Sigmoid colon (tissue), 7 donors: Measurements from ENCODE around the gene ACCSL. TPM values are rescaled to one million over a fixed set of nuclear protein-coding genes. Genes with fewer than 3 reads are reported as not detected.

ENCODE experiments used
- DNase-seq: peaks from one replicate; pipeline ENCODE4 v3.0.0-alpha.2; 2019
- H3K27ac ChIP-seq, 4 donors: fragments of 200-600 bp; sonication (generic); one replicate each; pipeline ENCODE4 v1.5.1; 2016 to 2019; ENCODE audit warnings: mild to moderate bottlenecking in 1 of 4
- H3K27me3 ChIP-seq, 3 donors: fragments of 200-600 bp; sonication (generic); one replicate each; pipeline ENCODE4 v1.5.1; 2019; ENCODE audit warnings: mild to moderate bottlenecking in 1 of 3
- H3K36me3 ChIP-seq, 4 donors: fragments of 200-600 bp; sonication (generic); one replicate each; pipeline ENCODE4 v1.5.1; 2016 to 2019
- H3K4me1 ChIP-seq, 4 donors: fragments of 200-600 bp; sonication (generic); one replicate each; pipeline ENCODE4 v1.5.1; 2017 to 2019
- H3K4me3 ChIP-seq, 4 donors: fragments of 200-600 bp; sonication (generic); one replicate each; pipeline ENCODE4 v1.5.1; 2017 to 2019; ENCODE audit warnings: mild to moderate bottlenecking in 2 of 4, moderate library complexity in 1 of 4
- H3K9me3 ChIP-seq, 4 donors: fragments of 200-600 bp in 3 of 4; sonication (generic) in 3 of 4; one replicate each; pipeline versions ENCODE4 v1.5.1 to v1.6.1; 2013 to 2019
- CTCF ChIP-seq, 4 experiments: fragments of 450-650 bp in 3 of 4; fragments of 200-600 bp in 1 of 4; IDR thresholded peaks; one replicate each; pipeline ENCODE4 v1.5.1; 2016 to 2019; ENCODE audit warnings: antibody characterized with exemption in 4 of 4, mild to moderate bottlenecking in 3 of 4, moderate library complexity in 2 of 4
- EP300 ChIP-seq, 4 donors: sonication (generic); formaldehyde crosslinking; IDR thresholded peaks; one replicate each; pipeline ENCODE4 v1.6.1; 2017; ENCODE audit warnings: antibody characterized with exemption in 4 of 4
- POLR2A ChIP-seq, 2 donors: fragments of 450-650 bp; IDR thresholded peaks; one replicate each; pipeline ENCODE4 v1.6.1; 2016; ENCODE audit warnings: antibody characterized with exemption in 2 of 2, mild to moderate bottlenecking in 2 of 2, moderate library complexity in 2 of 2
- POLR2AphosphoS5 ChIP-seq, 4 donors: sonication (generic); formaldehyde crosslinking; IDR thresholded peaks; one replicate each; pipeline ENCODE4 v1.6.1; 2017; ENCODE audit warnings: antibody characterized with exemption in 4 of 4
- WGBS, 2 donors: extraction: QIAGEN DNeasy Blood & Tissue Kit; methylation state at CpG; one replicate each; pipeline ENCODE4 v1.1.7; 2013; 5-methylcytosine and 5-hydroxymethylcytosine counted together
- intact Hi-C: fragments of 100-400 bp; cut with DNase I; formaldehyde crosslinking; loops from one replicate; pipeline ENCODE4 v1.15.1; 2023
- polyA plus RNA-seq, 3 donors: library from polyadenylated mRNA; stranded (reverse); fragments of 200-250 nt; gene quantifications; one replicate each; pipeline ENCODE4 v1.2.3, GENCODE V29; 2013
- total RNA-seq, 4 donors: library from RNA; depleted of rRNA; stranded (reverse); fragments of >200 nt; gene quantifications; one replicate each; pipeline ENCODE4 v1.1.0, GENCODE V29; 2016
- donor health status: healthy with polysubstance abuse.
- donor health status: Bipolar disorder and iron deficiency.
- donor health status: healthy.

ACCSL gene
- total and polyA plus RNA-seq, 7 donors = 0.27 TPM; not detected in 6

- no peak overlapping the region for H3K4me3 ChIP-seq
- H3K36me3 ChIP-seq = peaks cover 0 to 48% (median 2%) of the 10 kb centered on the region in 4 donors
- no peaks in the 10 kb centered on the region for H3K27me3 ChIP-seq
- intact Hi-C loops = no loop called here
- WGBS, 2 donors = 97 to 98% methylated on average over 5 of the region's 5 CpGs
- DNase-seq = no peak
- H3K9me3 ChIP-seq = no peaks in the 10 kb centered on the region
- no peak for TF ChIP-seq EP300 (IDR thresholded peaks at IDR 0.05)
- TF ChIP-seq POLR2AphosphoS5 (IDR thresholded peaks at IDR 0.05) = no peak
- no peak overlapping the region for H3K27ac ChIP-seq
- H3K4me1 ChIP-seq = peaks cover 0 to 6% (median 1%) of the 10 kb centered on the region in 4 donors
Observed at GRCh38 chr11:44078794-44079193, 31.0 kb downstream of the ACCSL start.

DNA sequence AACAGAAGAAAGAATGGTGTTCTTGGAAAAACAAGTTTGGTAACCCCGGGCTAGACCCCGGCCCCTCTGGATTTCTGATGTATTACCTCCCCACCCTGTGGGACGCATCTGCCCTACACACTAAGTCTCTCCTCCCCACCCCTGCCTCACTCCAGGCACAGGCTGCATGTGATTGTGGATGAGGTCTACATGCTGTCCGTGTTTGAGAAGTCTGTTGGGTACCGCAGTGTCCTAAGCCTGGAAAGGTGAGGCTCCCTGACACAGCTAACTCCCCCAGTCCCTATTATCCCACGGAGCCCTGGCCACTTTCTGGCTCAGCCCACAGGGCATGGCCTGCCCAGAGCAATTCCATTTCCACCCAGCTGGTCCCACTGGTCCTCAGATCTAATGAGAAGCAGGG lies 31.6 kb downstream of the ACCSL start:
- no peak overlapping the region for H3K4me3 ChIP-seq
- no peak overlapping the region for H3K27ac ChIP-seq
- TF ChIP-seq EP300 (IDR thresholded peaks at IDR 0.05) = no peak
- TF ChIP-seq POLR2A (IDR thresholded peaks at IDR 0.05) = no peak
- TF ChIP-seq POLR2AphosphoS5 (IDR thresholded peaks at IDR 0.05) = no peak
- TF ChIP-seq CTCF (IDR thresholded peaks at IDR 0.05) = no peak
- peaks cover 0 to 42% (median 2%) of the 10 kb centered on the region in 4 donors for H3K36me3 ChIP-seq
- DNase-seq = no peak
- H3K9me3 ChIP-seq = no peaks in the 10 kb centered on the region
- intact Hi-C loops = no loop called here
- H3K27me3 ChIP-seq = no peaks in the 10 kb centered on the region
- H3K4me1 ChIP-seq = peaks cover 0 to 12% (median 4%) of the 10 kb centered on the region in 4 donors
- WGBS, 2 donors = 88 to 94% methylated on average over 6 of the region's 6 CpGs

- TF ChIP-seq EP300 (IDR thresholded peaks at IDR 0.05) = no peak
- no peak for TF ChIP-seq POLR2A (IDR thresholded peaks at IDR 0.05)
- TF ChIP-seq CTCF (IDR thresholded peaks at IDR 0.05) = no peak
- no peak for TF ChIP-seq POLR2AphosphoS5 (IDR thresholded peaks at IDR 0.05)
- Histone ChIP-seq H3K4me3 (no peak overlapping the region), H3K9me3 (no peaks in the 10 kb centered on the region), H3K36me3 (peaks cover 0 to 29% (median 0%) of the 10 kb centered on the region in 4 donors), H3K27ac (no peak overlapping the region), H3K4me1 (peaks cover 0 to 13% (median 4%) of the 10 kb centered on the region in 4 donors), H3K27me3 (no peaks in the 10 kb centered on the region)
- 95 to 97% methylated on average over 9 of the region's 9 CpGs for WGBS, 2 donors
- intact Hi-C loops = no loop called here
- DNase-seq = no peak
Observed at GRCh38 chr11:44080951-44081350, 33.2 kb downstream of the ACCSL start.

GRCh38 chr11:44082645-44083044 lies 34.9 kb downstream of the ACCSL start:
- Histone ChIP-seq H3K4me3 (no peak overlapping the region), H3K36me3 (peaks cover 0 to 19% (median 0%) of the 10 kb centered on the region in 4 donors), H3K9me3 (no peaks in the 10 kb centered on the region), H3K27me3 (no peaks in the 10 kb centered on the region), H3K27ac (no peak overlapping the region), H3K4me1 (peaks cover 0 to 13% (median 4%) of the 10 kb centered on the region in 4 donors)
- TF ChIP-seq POLR2A (IDR thresholded peaks at IDR 0.05) (no peak), EP300 (IDR thresholded peaks at IDR 0.05) (no peak), POLR2AphosphoS5 (IDR thresholded peaks at IDR 0.05) (no peak)
- intact Hi-C loops = no loop called here
- 93% methylated on average over 4 of the region's 4 CpGs for WGBS, 2 donors
- DNase-seq = no peak

DNA sequence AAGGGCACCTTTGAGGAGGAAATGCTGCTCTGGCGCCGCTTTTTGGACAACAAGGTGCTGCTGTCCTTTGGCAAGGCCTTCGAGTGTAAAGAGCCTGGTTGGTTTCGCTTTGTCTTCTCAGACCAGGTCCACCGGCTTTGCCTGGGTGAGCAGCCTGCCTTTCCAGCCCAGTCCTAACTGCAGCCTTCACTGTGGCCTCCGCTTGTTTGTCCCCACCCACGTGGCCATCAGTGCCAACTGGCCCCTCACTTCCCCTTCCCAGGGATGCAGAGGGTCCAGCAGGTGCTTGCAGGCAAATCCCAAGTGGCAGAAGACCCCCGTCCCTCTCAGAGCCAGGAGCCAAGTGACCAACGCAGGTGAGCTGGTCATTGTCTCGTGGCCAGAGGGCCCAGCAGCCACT lies 35.7 kb downstream of the ACCSL start:
- intact Hi-C loops = no loop called here
- 93 to 95% methylated on average over 10 of the region's 10 CpGs for WGBS, 2 donors
- H3K27me3 ChIP-seq = no peaks in the 10 kb centered on the region
- TF ChIP-seq CTCF (IDR thresholded peaks at IDR 0.05) (no peak), EP300 (IDR thresholded peaks at IDR 0.05) (no peak), POLR2AphosphoS5 (IDR thresholded peaks at IDR 0.05) (no peak), POLR2A (IDR thresholded peaks at IDR 0.05) (no peak)
- H3K9me3 ChIP-seq = no peaks in the 10 kb centered on the region
- H3K4me1 ChIP-seq = peaks cover 0 to 13% (median 4%) of the 10 kb centered on the region in 4 donors
- H3K36me3 ChIP-seq = peaks cover 0 to 11% (median 0%) of the 10 kb centered on the region in 4 donors
- no peak for DNase-seq
- no peak overlapping the region for H3K4me3 ChIP-seq
- no peak overlapping the region for H3K27ac ChIP-seq

GRCh38 chr11:44083906-44084305 lies 36.1 kb downstream of the ACCSL start:
- intact Hi-C loops = no loop called here
- no peak for DNase-seq
- 85 to 93% methylated on average over 5 of the region's 5 CpGs for WGBS, 2 donors
- TF ChIP-seq CTCF (IDR thresholded peaks at IDR 0.05) (no peak), POLR2AphosphoS5 (IDR thresholded peaks at IDR 0.05) (no peak), POLR2A (IDR thresholded peaks at IDR 0.05) (no peak), EP300 (IDR thresholded peaks at IDR 0.05) (no peak)
- Histone ChIP-seq H3K36me3 (peaks cover 0 to 7% (median 0%) of the 10 kb centered on the region in 4 donors), H3K4me1 (peaks cover 0 to 13% (median 4%) of the 10 kb centered on the region in 4 donors), H3K27me3 (no peaks in the 10 kb centered on the region), H3K27ac (no peak overlapping the region), H3K9me3 (no peaks in the 10 kb centered on the region), H3K4me3 (no peak overlapping the region)
